PFSK-1 (cell line): ENCODE measurements around the gene ANGPTL8.

Experiments
- FOXP2 ChIP-seq: optimal IDR thresholded peaks from 2 replicates; pipeline ENCODE3; 2011; ENCODE audit warnings: borderline replicate concordance, control low read depth, inconsistent platforms; ENCODE audit not compliant: insufficient read depth; ENCODE audit errors: extremely low read length, extremely low read depth
- POLR2AphosphoS5 ChIP-seq: IDR thresholded peaks from 2 replicates; pipeline ENCODE4 v1.6.1; 2012; ENCODE audit warnings: low read depth, mild to moderate bottlenecking, control low read depth, low read length, moderate library complexity
- SIN3A ChIP-seq: IDR thresholded peaks from 2 replicates; pipeline ENCODE4 v1.6.1; 2012; ENCODE audit warnings: mild to moderate bottlenecking, low read length, moderate library complexity, borderline replicate concordance; ENCODE audit not compliant: insufficient read depth
- TAF1 ChIP-seq: IDR thresholded peaks from 2 replicates; pipeline ENCODE4 v1.6.1; 2012; ENCODE audit warnings: low read length, control low read depth, borderline replicate concordance; ENCODE audit not compliant: insufficient read depth
- TF ChIP-seq, protein P1 (sequence below), 2 experiments: IDR thresholded peaks; 2 replicates each; pipeline versions ENCODE4 v1.6.1 to v1.8.0; 2011 to 2012; ENCODE audit warnings: low read depth in 2 of 2, low read length in 2 of 2, control low read depth in 1 of 2, inconsistent platforms in 1 of 2, mild to moderate bottlenecking in 1 of 2, moderate library complexity in 1 of 2; ENCODE audit not compliant: insufficient read depth in 1 of 2

Gene ANGPTL8

DNA sequence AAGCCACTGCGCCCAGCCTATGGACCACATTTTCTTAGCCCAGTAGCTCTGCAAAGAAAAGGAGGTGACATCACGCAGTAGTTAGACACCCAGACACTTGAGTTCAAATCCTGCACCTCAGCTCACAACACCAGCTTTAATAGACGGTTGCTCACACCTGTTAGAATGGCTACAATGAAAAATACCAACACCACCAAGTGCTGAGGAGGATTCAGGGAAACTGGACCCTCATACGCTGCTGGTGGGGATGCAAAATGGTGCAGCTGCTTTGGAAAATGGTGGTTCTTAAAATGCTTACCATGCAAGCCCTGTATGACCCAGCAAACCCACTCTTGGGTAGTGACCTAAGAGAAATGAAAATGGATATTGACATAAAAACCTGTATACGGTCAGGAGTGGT is 34.6 kb downstream of the ANGPTL8 start:
- TF ChIP-seq TAF1 (no peak), POLR2AphosphoS5 (no peak), SIN3A (no peak), FOXP2 (no peak)
- TF ChIP-seq, protein P1, sequence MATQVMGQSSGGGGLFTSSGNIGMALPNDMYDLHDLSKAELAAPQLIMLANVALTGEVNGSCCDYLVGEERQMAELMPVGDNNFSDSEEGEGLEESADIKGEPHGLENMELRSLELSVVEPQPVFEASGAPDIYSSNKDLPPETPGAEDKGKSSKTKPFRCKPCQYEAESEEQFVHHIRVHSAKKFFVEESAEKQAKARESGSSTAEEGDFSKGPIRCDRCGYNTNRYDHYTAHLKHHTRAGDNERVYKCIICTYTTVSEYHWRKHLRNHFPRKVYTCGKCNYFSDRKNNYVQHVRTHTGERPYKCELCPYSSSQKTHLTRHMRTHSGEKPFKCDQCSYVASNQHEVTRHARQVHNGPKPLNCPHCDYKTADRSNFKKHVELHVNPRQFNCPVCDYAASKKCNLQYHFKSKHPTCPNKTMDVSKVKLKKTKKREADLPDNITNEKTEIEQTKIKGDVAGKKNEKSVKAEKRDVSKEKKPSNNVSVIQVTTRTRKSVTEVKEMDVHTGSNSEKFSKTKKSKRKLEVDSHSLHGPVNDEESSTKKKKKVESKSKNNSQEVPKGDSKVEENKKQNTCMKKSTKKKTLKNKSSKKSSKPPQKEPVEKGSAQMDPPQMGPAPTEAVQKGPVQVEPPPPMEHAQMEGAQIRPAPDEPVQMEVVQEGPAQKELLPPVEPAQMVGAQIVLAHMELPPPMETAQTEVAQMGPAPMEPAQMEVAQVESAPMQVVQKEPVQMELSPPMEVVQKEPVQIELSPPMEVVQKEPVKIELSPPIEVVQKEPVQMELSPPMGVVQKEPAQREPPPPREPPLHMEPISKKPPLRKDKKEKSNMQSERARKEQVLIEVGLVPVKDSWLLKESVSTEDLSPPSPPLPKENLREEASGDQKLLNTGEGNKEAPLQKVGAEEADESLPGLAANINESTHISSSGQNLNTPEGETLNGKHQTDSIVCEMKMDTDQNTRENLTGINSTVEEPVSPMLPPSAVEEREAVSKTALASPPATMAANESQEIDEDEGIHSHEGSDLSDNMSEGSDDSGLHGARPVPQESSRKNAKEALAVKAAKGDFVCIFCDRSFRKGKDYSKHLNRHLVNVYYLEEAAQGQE (IDR thresholded peaks at IDR 0.05; ENCODE audit: insufficient read depth in 1 of 2, low read depth in 2 of 2, low read length in 2 of 2), result no peak

DNA sequence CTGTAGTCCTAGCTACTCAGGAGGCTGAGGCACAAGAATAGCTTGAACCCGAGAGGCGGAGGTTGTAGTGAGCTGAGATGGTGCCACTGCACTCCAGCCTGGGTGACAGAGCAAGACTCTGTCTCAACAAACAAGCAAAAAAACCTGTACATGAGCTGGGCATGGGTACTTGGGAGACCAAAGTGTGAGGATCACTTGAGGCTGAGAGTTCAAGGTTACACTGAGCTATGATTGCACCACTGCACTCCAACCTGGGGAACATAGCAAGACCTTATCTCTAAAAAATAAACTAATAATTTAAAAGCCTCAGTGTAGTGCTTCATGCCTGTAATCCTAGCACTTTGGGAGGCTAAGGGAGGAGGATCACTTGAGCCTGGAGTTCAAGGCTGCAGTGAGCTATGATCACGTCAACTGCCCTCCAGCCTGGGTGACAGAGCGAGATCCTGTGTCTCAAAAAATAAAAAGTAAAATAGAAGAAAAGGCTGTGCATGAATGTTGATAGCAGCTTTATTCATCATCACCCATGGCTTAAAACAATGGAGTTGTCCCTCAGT is 35.2 kb downstream of the ANGPTL8 start:
- TF ChIP-seq TAF1 (no peak), POLR2AphosphoS5 (no peak), SIN3A (no peak), FOXP2 (no peak)
- TF ChIP-seq, protein P1 (IDR thresholded peaks at IDR 0.05; ENCODE audit: insufficient read depth in 1 of 2, low read depth in 2 of 2, low read length in 2 of 2), result no peak

DNA sequence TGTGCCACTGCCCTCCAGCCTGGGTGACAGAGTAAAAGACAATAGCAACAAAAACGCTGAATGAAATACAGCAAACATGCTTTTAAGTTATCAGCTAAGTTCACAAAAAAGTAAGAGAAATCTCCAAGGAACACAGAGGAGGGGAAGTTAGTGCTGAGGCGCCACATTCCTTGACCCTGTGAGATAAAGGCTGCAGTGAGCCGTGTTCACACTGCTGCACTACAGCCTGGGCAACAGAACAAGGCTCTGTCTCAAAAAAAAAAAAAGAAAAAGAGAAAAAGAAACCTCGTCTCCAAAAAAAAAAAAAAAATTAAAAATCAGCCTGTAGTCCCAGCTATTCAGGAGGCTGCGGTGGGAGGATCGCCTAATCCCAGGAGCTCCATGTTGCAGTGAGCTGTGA is 39.3 kb downstream of the ANGPTL8 start:
- TF ChIP-seq TAF1 (no peak), SIN3A (no peak), POLR2AphosphoS5 (no peak), FOXP2 (no peak)
- TF ChIP-seq, protein P1 (IDR thresholded peaks at IDR 0.05; ENCODE audit: insufficient read depth in 1 of 2, low read depth in 2 of 2, low read length in 2 of 2), result no peak

GRCh38 chr19:11279505-11280236 is 40.3 kb downstream of the ANGPTL8 start:
- TF ChIP-seq TAF1, result no peak
- TF ChIP-seq, protein P1 (IDR thresholded peaks at IDR 0.05; ENCODE audit: insufficient read depth in 1 of 2, low read depth in 2 of 2, low read length in 2 of 2), result no peak
- TF ChIP-seq POLR2AphosphoS5, result no peak
- no peak for TF ChIP-seq FOXP2
- TF ChIP-seq SIN3A, result no peak
